SK-N-SH (cell line): Measurements from ENCODE around the gene MAP2K5.

Source experiments
- CHD2 ChIP-seq: fragments of 150-350 bp; IDR thresholded peaks from 2 replicates; pipeline ENCODE4 v1.6.1; 2018; ENCODE audit warnings: low read length; ENCODE audit not compliant: partially characterized antibody
- EP300 ChIP-seq, 2 experiments: IDR thresholded peaks; 2 replicates each; pipeline versions ENCODE4 v1.4.0 to v1.6.1; 2012; ENCODE audit warnings: borderline replicate concordance in 1 of 2, low read depth in 1 of 2, low read length in 1 of 2
- GATA2 ChIP-seq: sonication (generic); formaldehyde crosslinking; IDR thresholded peaks from 2 replicates; pipeline ENCODE4 v1.5.0; 2020; ENCODE audit warnings: mild to moderate bottlenecking, missing genetic modification reagents
- JUND ChIP-seq: IDR thresholded peaks from 2 replicates; pipeline ENCODE4 v1.4.0; 2012
- SIN3A ChIP-seq: IDR thresholded peaks from 2 replicates; pipeline ENCODE4 v1.6.1; 2012; ENCODE audit warnings: low read depth, mild to moderate bottlenecking, low read length, moderate library complexity, borderline replicate concordance
- TAF1 ChIP-seq: IDR thresholded peaks from 2 replicates; pipeline ENCODE4 v1.6.1; 2012; ENCODE audit warnings: low read depth, mild to moderate bottlenecking, low read length, moderate library complexity, borderline replicate concordance
- TF ChIP-seq, protein P1 (sequence below): fragments of 200-600 bp; sonication (generic); IDR thresholded peaks from 2 replicates; pipeline ENCODE4 v1.6.1; 2017; ENCODE audit warnings: antibody characterized with exemption, mild to moderate bottlenecking, moderate library complexity

DNA sequence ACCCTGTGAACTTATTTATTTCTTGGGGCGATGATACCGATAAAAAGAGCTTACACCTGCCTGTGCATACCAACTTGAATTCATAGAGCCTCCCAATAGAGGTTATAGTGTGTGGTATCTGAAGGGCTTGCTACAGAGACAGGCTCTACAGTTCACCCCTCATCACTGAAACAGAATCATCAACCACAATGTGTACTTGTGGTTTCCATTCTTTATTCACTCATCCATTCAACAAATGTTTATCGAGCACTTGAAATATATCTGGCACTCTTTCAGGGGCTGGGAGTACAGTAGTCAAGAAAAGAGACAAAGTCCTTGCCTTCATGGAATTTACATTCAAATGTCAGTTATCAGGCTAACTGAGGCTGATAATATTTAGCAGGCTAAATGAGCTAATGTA, 148.4 kb downstream of the MAP2K5 start:
- TF ChIP-seq GATA2 (CRISPR knock-in tag): no peak
- TF ChIP-seq, protein P1, sequence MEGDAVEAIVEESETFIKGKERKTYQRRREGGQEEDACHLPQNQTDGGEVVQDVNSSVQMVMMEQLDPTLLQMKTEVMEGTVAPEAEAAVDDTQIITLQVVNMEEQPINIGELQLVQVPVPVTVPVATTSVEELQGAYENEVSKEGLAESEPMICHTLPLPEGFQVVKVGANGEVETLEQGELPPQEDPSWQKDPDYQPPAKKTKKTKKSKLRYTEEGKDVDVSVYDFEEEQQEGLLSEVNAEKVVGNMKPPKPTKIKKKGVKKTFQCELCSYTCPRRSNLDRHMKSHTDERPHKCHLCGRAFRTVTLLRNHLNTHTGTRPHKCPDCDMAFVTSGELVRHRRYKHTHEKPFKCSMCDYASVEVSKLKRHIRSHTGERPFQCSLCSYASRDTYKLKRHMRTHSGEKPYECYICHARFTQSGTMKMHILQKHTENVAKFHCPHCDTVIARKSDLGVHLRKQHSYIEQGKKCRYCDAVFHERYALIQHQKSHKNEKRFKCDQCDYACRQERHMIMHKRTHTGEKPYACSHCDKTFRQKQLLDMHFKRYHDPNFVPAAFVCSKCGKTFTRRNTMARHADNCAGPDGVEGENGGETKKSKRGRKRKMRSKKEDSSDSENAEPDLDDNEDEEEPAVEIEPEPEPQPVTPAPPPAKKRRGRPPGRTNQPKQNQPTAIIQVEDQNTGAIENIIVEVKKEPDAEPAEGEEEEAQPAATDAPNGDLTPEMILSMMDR: no peak
- TF ChIP-seq JUND: no peak
- no peak for TF ChIP-seq SIN3A
- TF ChIP-seq EP300 (IDR thresholded peaks at IDR 0.05; ENCODE audit: borderline replicate concordance in 1 of 2, low read depth in 1 of 2, low read length in 1 of 2): no peak
- no peak for TF ChIP-seq CHD2
- no peak for TF ChIP-seq TAF1
